Smooth muscle cell (in vitro differentiated cells): ENCODE data around the gene NHERF1. TPM values are rescaled to one million over a fixed set of nuclear protein-coding genes. Genes with fewer than 3 reads are reported as not detected.

Source experiments
- DNase-seq: peaks from one replicate; lab custom pipeline; 2025; ENCODE audit not compliant: unreplicated experiment; lab: John Stamatoyannopoulos, UW
- H2AFZ ChIP-seq: fragments of 200-600 bp; sonication (generic); 2 replicates; pipeline ENCODE4 v1.6.0; 2016; ENCODE audit warnings: antibody characterized with exemption, low read depth, mild to moderate bottlenecking
- H3F3A ChIP-seq: fragments of 200-600 bp; sonication (generic); 2 replicates; pipeline ENCODE4 v1.6.0; 2017; ENCODE audit warnings: antibody characterized with exemption, low read depth
- H3K27ac ChIP-seq: fragments of 200-600 bp; sonication (generic); 2 replicates; pipeline ENCODE4 v1.5.1; 2016; ENCODE audit warnings: low read depth, mild to moderate bottlenecking
- H3K27me3 ChIP-seq: fragments of 200-600 bp; sonication (generic); 2 replicates; pipeline ENCODE4 v1.6.1; 2016; ENCODE audit warnings: low read depth, mild to moderate bottlenecking
- H3K36me3 ChIP-seq: fragments of 200-600 bp; sonication (generic); 2 replicates; pipeline ENCODE4 v1.5.1; 2016; ENCODE audit warnings: low read depth
- H3K4me1 ChIP-seq: fragments of 200-600 bp; sonication (generic); 2 replicates; pipeline ENCODE4 v1.5.1; 2016; ENCODE audit warnings: low read depth
- H3K4me2 ChIP-seq: fragments of 200-600 bp; sonication (generic); 2 replicates; pipeline ENCODE4 v1.6.0; 2016; ENCODE audit warnings: mild to moderate bottlenecking
- H3K4me3 ChIP-seq: fragments of 200-600 bp; sonication (generic); 2 replicates; pipeline ENCODE4 v1.5.1; 2016; ENCODE audit warnings: mild to moderate bottlenecking
- H3K79me2 ChIP-seq: fragments of 200-600 bp; sonication (generic); 2 replicates; pipeline ENCODE4 v1.6.0; 2016; ENCODE audit warnings: low read depth, mild to moderate bottlenecking
- H3K9ac ChIP-seq: fragments of 200-600 bp; sonication (generic); 2 replicates; pipeline ENCODE4 v1.6.0; 2016; ENCODE audit warnings: low read depth
- H3K9me3 ChIP-seq: fragments of 200-600 bp; sonication (generic); replicated peaks from 2 replicates; pipeline ENCODE4 v1.5.1; 2016; ENCODE audit warnings: low read depth
- H4K20me1 ChIP-seq: fragments of 200-600 bp; sonication (generic); 2 replicates; pipeline ENCODE4 v1.6.0; 2016; ENCODE audit warnings: low read depth
- WGBS: methylation state at CpG from one replicate; pipeline ENCODE4 v1.1.7; 2016; ENCODE audit warnings: low lambda C conversion rate; 5-methylcytosine and 5-hydroxymethylcytosine counted together
- polyA plus RNA-seq: library from polyadenylated mRNA; unstranded; fragments of >200 nt; fragmentation: Nextera tagmentation; extraction: Ambion mirVana; gene quantifications from 2 replicates; pipeline ENCODE4 v1.2.1, GENCODE V29; 2016
- total RNA-seq: library from RNA; depleted of rRNA; stranded (reverse); fragments of >200 nt; gene quantifications from 2 replicates; pipeline ENCODE4 v1.2.3, GENCODE V29; 2014
- TF ChIP-seq, protein P1 (sequence below): fragments of 200-600 bp; sonication (generic); IDR thresholded peaks from 2 replicates; pipeline ENCODE4 v1.5.1; 2017; ENCODE audit warnings: borderline replicate concordance, mild to moderate bottlenecking, antibody characterized with exemption; ENCODE audit not compliant: insufficient read depth, poor library complexity, severe bottlenecking

Gene NHERF1
- total and polyA plus RNA-seq, 2 experiments from 2014 or later = 23.2 to 31.9 TPM

DNA sequence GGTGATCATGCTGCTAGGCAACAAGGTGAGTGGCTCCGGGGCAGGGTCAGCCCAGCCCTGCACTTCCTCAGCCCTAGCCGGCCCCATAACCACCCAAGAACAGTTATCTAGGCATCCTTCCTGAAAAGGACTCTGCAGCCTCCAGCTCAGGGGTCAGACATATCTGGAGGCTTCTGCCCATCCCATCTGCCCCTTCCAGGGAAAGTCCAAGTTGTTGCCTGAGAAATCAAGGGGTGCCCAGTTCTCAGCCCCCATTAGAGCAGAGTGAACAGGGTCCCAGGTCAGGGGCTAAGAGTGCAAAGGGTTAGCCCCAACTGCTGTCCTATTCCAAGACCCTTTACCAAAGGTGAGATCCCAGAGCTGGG is 4.1 kb upstream of the NHERF1 start:
- no peak overlapping the region for H2AFZ ChIP-seq
- no peak overlapping the region for H3K4me2 ChIP-seq
- peaks cover 31% of the 10 kb centered on the region for H3K4me1 ChIP-seq
- H3K27ac ChIP-seq = no peak overlapping the region
- no peaks in the 10 kb centered on the region for H4K20me1 ChIP-seq
- H3K9ac ChIP-seq = no peak overlapping the region
- H3K79me2 ChIP-seq = no peaks in the 10 kb centered on the region
- peaks cover 18% of the 10 kb centered on the region for H3F3A ChIP-seq
- no peak overlapping the region for H3K4me3 ChIP-seq
- no peaks in the 10 kb centered on the region for H3K9me3 ChIP-seq
- no peak for DNase-seq
- H3K27me3 ChIP-seq = no peaks in the 10 kb centered on the region
- H3K36me3 ChIP-seq = no peaks in the 10 kb centered on the region
- TF ChIP-seq, protein P1, sequence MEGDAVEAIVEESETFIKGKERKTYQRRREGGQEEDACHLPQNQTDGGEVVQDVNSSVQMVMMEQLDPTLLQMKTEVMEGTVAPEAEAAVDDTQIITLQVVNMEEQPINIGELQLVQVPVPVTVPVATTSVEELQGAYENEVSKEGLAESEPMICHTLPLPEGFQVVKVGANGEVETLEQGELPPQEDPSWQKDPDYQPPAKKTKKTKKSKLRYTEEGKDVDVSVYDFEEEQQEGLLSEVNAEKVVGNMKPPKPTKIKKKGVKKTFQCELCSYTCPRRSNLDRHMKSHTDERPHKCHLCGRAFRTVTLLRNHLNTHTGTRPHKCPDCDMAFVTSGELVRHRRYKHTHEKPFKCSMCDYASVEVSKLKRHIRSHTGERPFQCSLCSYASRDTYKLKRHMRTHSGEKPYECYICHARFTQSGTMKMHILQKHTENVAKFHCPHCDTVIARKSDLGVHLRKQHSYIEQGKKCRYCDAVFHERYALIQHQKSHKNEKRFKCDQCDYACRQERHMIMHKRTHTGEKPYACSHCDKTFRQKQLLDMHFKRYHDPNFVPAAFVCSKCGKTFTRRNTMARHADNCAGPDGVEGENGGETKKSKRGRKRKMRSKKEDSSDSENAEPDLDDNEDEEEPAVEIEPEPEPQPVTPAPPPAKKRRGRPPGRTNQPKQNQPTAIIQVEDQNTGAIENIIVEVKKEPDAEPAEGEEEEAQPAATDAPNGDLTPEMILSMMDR = no peak
- 67% methylated on average over 2 of the region's 2 CpGs for WGBS

DNA sequence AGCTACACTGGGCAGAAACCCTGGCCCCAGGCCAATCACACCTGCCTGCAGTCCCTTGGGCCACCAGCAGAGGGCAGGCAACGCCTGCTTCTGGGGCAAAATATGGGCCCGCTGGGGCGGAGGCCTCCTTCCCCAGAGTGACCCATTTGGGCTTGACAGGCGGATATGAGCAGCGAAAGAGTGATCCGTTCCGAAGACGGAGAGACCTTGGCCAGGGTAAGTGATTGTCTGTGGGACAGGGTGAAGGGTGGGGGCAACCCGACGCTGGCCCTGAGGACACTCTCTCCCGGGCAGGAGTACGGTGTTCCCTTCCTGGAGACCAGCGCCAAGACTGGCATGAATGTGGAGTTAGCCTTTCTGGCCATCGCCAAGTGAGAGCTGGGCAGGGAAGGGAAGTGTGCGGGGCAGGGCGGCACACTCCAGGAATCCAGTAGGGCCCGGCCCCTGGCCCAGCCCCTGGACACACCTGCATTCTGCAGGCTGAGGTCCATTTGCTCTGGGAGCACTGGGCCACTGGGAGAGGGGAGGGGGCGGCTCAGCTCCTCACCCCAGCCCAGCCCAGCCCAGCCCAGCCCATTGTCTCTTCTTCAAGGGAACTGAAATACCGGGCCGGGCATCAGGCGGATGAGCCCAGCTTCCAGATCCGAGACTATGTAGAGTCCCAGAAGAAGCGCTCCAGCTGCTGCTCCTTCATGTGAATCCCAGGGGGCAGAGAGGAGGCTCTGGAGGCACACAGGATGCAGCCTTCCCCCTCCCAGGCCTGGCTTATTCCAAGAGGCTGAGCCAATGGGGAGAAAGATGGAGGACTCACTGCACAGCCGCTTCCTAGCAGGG is 3.5 kb upstream of the NHERF1 start:
- Histone ChIP-seq H2AFZ (no peak overlapping the region), H4K20me1 (no peaks in the 10 kb centered on the region), H3K27ac (no peak overlapping the region), H3K36me3 (no peaks in the 10 kb centered on the region), H3F3A (peaks cover 18% of the 10 kb centered on the region), H3K4me1 (peaks cover 32% of the 10 kb centered on the region), H3K4me2 (peak overlapping the region; percentile 13), H3K9ac (no peak overlapping the region), H3K4me3 (no peak overlapping the region), H3K9me3 (no peaks in the 10 kb centered on the region), H3K27me3 (no peaks in the 10 kb centered on the region), H3K79me2 (no peaks in the 10 kb centered on the region)
- 36% methylated on average over 24 of the region's 24 CpGs for WGBS
- TF ChIP-seq, protein P1 = peak; percentile 100
- DNase-seq = peak; percentile 49

DNA sequence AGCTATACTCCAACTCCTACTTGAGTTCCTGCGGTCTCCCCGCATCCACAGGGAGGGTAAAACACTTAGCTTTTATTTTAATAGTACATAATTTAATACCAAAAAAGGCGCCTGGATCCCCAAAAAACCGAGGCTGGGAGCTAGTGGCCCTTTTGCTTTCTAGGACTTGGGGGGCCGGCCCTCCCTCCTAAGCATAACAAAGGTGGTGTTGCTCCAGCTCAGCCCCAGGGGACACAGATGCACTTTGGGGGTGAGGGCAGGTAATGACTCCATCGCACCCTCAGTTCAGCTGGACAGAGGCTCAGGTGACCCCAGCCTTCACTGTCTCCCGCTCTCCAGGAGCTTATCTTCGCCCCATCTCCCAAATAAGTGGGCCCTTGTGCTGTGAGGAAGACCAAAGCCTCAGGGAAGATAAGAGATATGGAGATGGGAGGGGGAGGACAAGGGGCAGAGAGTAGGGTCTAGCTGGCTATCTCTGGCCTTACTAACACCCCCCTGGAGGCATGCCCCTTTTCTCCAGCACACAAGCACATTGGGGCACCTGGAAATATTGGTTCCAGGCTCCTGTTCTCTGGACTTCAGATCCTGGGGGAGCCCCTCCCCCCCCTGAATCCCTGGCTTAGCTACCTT is 2.8 kb upstream of the NHERF1 start:
- H3K4me2 ChIP-seq = no peak overlapping the region
- H3K27me3 ChIP-seq = no peaks in the 10 kb centered on the region
- H3K36me3 ChIP-seq = no peaks in the 10 kb centered on the region
- H3K27ac ChIP-seq = no peak overlapping the region
- peaks cover 18% of the 10 kb centered on the region for H3F3A ChIP-seq
- TF ChIP-seq, protein P1 = no peak
- no peaks in the 10 kb centered on the region for H3K9me3 ChIP-seq
- H3K4me1 ChIP-seq = peaks cover 38% of the 10 kb centered on the region
- no peak overlapping the region for H3K4me3 ChIP-seq
- DNase-seq = no peak
- H4K20me1 ChIP-seq = no peaks in the 10 kb centered on the region
- no peak overlapping the region for H2AFZ ChIP-seq
- WGBS = 84% methylated on average over 8 of the region's 8 CpGs
- H3K79me2 ChIP-seq = no peaks in the 10 kb centered on the region
- H3K9ac ChIP-seq = no peak overlapping the region
